H9 (cell line): ENCODE measurements around the gene HEYL. TPM values are rescaled to one million over a fixed set of nuclear protein-coding genes. Genes with fewer than 3 reads are reported as not detected.

Source experiments
- DNase-seq: peaks from one replicate; pipeline ENCODE4 v3.0.0-alpha.2; 2017
- H2AFZ ChIP-seq: one replicate; pipeline ENCODE4 v1.6.1; 2013; ENCODE audit warnings: mild to moderate bottlenecking, low read length, control low read depth, moderate library complexity
- H2AK5ac ChIP-seq: 2 replicates; pipeline ENCODE4 v1.6.1; 2013; ENCODE audit warnings: low read length, control low read depth, mixed read lengths; ENCODE audit not compliant: insufficient read length
- H2BK120ac ChIP-seq: one replicate; pipeline ENCODE4 v1.6.1; 2013; ENCODE audit warnings: low read depth, mild to moderate bottlenecking, low read length, control low read depth, inconsistent platforms; ENCODE audit not compliant: poor library complexity, severe bottlenecking
- H2BK12ac ChIP-seq: 2 replicates; pipeline ENCODE4 v1.6.1; 2013; ENCODE audit warnings: low read length, control low read depth, mixed read lengths, low read depth; ENCODE audit not compliant: insufficient read length
- H2BK15ac ChIP-seq: 2 replicates; pipeline ENCODE4 v1.6.1; 2013; ENCODE audit warnings: low read depth, low read length, control low read depth
- H2BK20ac ChIP-seq: one replicate; pipeline ENCODE4 v1.6.1; 2013; ENCODE audit warnings: low read depth, mild to moderate bottlenecking, low read length, control low read depth, inconsistent platforms; ENCODE audit not compliant: poor library complexity, severe bottlenecking
- H2BK5ac ChIP-seq: 2 replicates; pipeline ENCODE4 v1.6.1; 2013; ENCODE audit warnings: low read length, control low read depth, mixed read lengths; ENCODE audit not compliant: insufficient read length
- H3K14ac ChIP-seq: 2 replicates; pipeline ENCODE4 v1.6.1; 2013; ENCODE audit warnings: low read length, control low read depth; ENCODE audit not compliant: insufficient read depth
- H3K18ac ChIP-seq: 2 replicates; pipeline ENCODE4 v1.6.1; 2013; ENCODE audit warnings: low read depth, mild to moderate bottlenecking, mixed read lengths, low read length, control low read depth; ENCODE audit not compliant: insufficient read length
- H3K23ac ChIP-seq: 2 replicates; pipeline ENCODE4 v1.6.1; 2013; ENCODE audit warnings: low read length, control low read depth, mixed read lengths, low read depth; ENCODE audit not compliant: insufficient read length
- H3K23me2 ChIP-seq: 2 replicates; pipeline ENCODE4 v1.6.1; 2013; ENCODE audit warnings: low read depth, mild to moderate bottlenecking, mixed read lengths, low read length, control low read depth; ENCODE audit not compliant: insufficient read length, poor library complexity, severe bottlenecking
- H3K27ac ChIP-seq: 2 replicates; pipeline ENCODE4 v1.5.1; 2013; ENCODE audit warnings: low read length, control low read depth, mixed read lengths, low read depth; ENCODE audit not compliant: insufficient read length
- H3K27me3 ChIP-seq: 2 replicates; pipeline ENCODE4 v1.6.1; 2013; ENCODE audit warnings: low read length, control low read depth, inconsistent platforms; ENCODE audit not compliant: insufficient read depth
- H3K4ac ChIP-seq: 2 replicates; pipeline ENCODE4 v1.6.1; 2013; ENCODE audit warnings: low read depth, mild to moderate bottlenecking, control low read depth, inconsistent platforms, low read length, moderate library complexity
- H3K4me1 ChIP-seq: 2 replicates; pipeline ENCODE4 v1.6.1; 2013; ENCODE audit warnings: low read length, control low read depth, inconsistent platforms; ENCODE audit not compliant: insufficient read depth
- H3K4me2 ChIP-seq: 2 replicates; pipeline ENCODE4 v1.6.1; 2013; ENCODE audit warnings: low read length, control low read depth, mixed read lengths; ENCODE audit not compliant: insufficient read length, insufficient read depth
- H3K56ac ChIP-seq: 2 replicates; pipeline ENCODE4 v1.6.1; 2013; ENCODE audit warnings: low read depth, mild to moderate bottlenecking, mixed read lengths, low read length, control low read depth; ENCODE audit not compliant: insufficient read length
- H3K79me1 ChIP-seq: 2 replicates; pipeline ENCODE4 v1.6.1; 2013; ENCODE audit warnings: low read depth, mild to moderate bottlenecking, moderate library complexity, low read length, control low read depth, inconsistent platforms; ENCODE audit not compliant: insufficient read depth, poor library complexity, severe bottlenecking
- H3K79me2 ChIP-seq: 2 replicates; pipeline ENCODE4 v1.6.1; 2013; ENCODE audit warnings: low read length, control low read depth, inconsistent platforms; ENCODE audit not compliant: insufficient read depth
- H3K9ac ChIP-seq: 2 replicates; pipeline ENCODE4 v1.6.1; 2013; ENCODE audit warnings: low read length, control low read depth, mixed read lengths; ENCODE audit not compliant: insufficient read length; ENCODE audit errors: extremely low read depth
- H3K9me3 ChIP-seq: one replicate; pipeline ENCODE4 v1.6.1; 2013; ENCODE audit warnings: low read depth, low read length, inconsistent platforms; ENCODE audit not compliant: control insufficient read depth
- H3T11ph ChIP-seq: one replicate; pipeline ENCODE4 v1.6.1; 2013; ENCODE audit warnings: mild to moderate bottlenecking, low read length, control low read depth, inconsistent platforms
- H4K20me1 ChIP-seq: one replicate; pipeline ENCODE4 v1.6.1; 2013; ENCODE audit not compliant: control insufficient read depth, insufficient read length, insufficient read depth
- H4K5ac ChIP-seq: 2 replicates; pipeline ENCODE4 v1.6.1; 2013; ENCODE audit warnings: low read depth, mild to moderate bottlenecking, mixed read lengths, low read length, control low read depth; ENCODE audit not compliant: insufficient read length
- H4K8ac ChIP-seq: replicated peaks from 2 replicates; pipeline ENCODE4 v1.6.1; 2013; ENCODE audit warnings: low read length, control low read depth, mixed read lengths, low read depth; ENCODE audit not compliant: insufficient read length
- H4K91ac ChIP-seq: 2 replicates; pipeline ENCODE4 v1.6.1; 2013; ENCODE audit warnings: low read depth, mild to moderate bottlenecking, moderate library complexity, mixed read lengths, low read length, control low read depth; ENCODE audit not compliant: insufficient read length
- H3K27ac Mint-ChIP-seq, 3 experiments: 2 replicates in 2 of 3; 3 replicates in 1 of 3; pipeline ENCODE4 v1.8.0; 2020 to 2021; ENCODE audit warnings: mixed read lengths in 3 of 3, mild to moderate bottlenecking in 1 of 3, moderate library complexity in 1 of 3
- H3K27me3 Mint-ChIP-seq: 2 replicates; pipeline ENCODE4 v1.8.0; 2021; ENCODE audit warnings: low read depth, mild to moderate bottlenecking, moderate library complexity, mixed read lengths
- H3K36me3 Mint-ChIP-seq, 3 experiments: 2 replicates in 2 of 3; 3 replicates in 1 of 3; pipeline ENCODE4 v1.8.0; 2020 to 2021; ENCODE audit warnings: low read depth in 3 of 3, mixed read lengths in 3 of 3; ENCODE audit not compliant: insufficient read depth in 1 of 3
- H3K4me1 Mint-ChIP-seq, 2 experiments: 2 replicates each; pipeline ENCODE4 v1.8.0; 2020; ENCODE audit warnings: mixed read lengths in 2 of 2
- H3K4me3 Mint-ChIP-seq, 2 experiments: 2 replicates in 1 of 2; 3 replicates in 1 of 2; pipeline ENCODE4 v1.8.0; 2020 to 2021; ENCODE audit warnings: mild to moderate bottlenecking in 2 of 2, mixed read lengths in 2 of 2, moderate library complexity in 1 of 2
- H3K9me3 Mint-ChIP-seq, 2 experiments: 2 replicates in 1 of 2; 3 replicates in 1 of 2; pipeline ENCODE4 v1.8.0; 2020; ENCODE audit warnings: mild to moderate bottlenecking in 2 of 2, mixed read lengths in 2 of 2, moderate library complexity in 1 of 2
- WGBS: extraction: QIAGEN DNeasy Blood & Tissue Kit; methylation state at CpG from one replicate; pipeline ENCODE4 v1.1.7; 2013; ENCODE audit warnings: missing lambda C conversion rate, low lambda C conversion rate, mixed read lengths; ENCODE audit not compliant: insufficient read length; ENCODE audit errors: extremely low coverage; 5-methylcytosine and 5-hydroxymethylcytosine counted together
- total RNA-seq: library from RNA; stranded (reverse); gene quantifications from 2 replicates; pipeline ENCODE4 v1.2.1, GENCODE V29; 2021
- TF ChIP-seq, protein P1 (sequence below): fragments of 200-600 bp; sonication (generic); conservative IDR thresholded peaks from 3 replicates; pipeline ENCODE4 v1.8.0; 2021; ENCODE audit warnings: antibody characterized with exemption, mild to moderate bottlenecking

HEYL gene
- total RNA-seq, 1 experiment from 2014 or later: 1.9 TPM

- DNase-seq: no peak
- Histone ChIP-seq H4K5ac (no peak overlapping the region), H3K27me3 (no peaks in the 10 kb centered on the region; the same call in 1 of the 2 replicates), H3K14ac (no peak overlapping the region), H2AK5ac (no peak overlapping the region), H3T11ph (no peak overlapping the region), H2BK15ac (no peak overlapping the region), H3K79me2 (no peaks in the 10 kb centered on the region), H3K23me2 (peaks cover 6% of the 10 kb centered on the region), H4K91ac (no peak overlapping the region), H2BK5ac (no peak overlapping the region), H2BK20ac (no peak overlapping the region), H3K4me2 (no peak overlapping the region), H2BK12ac (no peak overlapping the region), H3K23ac (no peak overlapping the region), H4K8ac (no peak overlapping the region), H3K79me1 (no peaks in the 10 kb centered on the region), H3K27ac (no peak overlapping the region), H3K4me1 (no peaks in the 10 kb centered on the region), H3K9ac (no peak overlapping the region), H3K9me3 (no peaks in the 10 kb centered on the region), H3K56ac (no peak overlapping the region), H4K20me1 (no peaks in the 10 kb centered on the region), H2AFZ (no peak overlapping the region), H2BK120ac (no peak overlapping the region), H3K18ac (no peak overlapping the region), H3K4ac (no peak overlapping the region)
- TF ChIP-seq, protein P1, sequence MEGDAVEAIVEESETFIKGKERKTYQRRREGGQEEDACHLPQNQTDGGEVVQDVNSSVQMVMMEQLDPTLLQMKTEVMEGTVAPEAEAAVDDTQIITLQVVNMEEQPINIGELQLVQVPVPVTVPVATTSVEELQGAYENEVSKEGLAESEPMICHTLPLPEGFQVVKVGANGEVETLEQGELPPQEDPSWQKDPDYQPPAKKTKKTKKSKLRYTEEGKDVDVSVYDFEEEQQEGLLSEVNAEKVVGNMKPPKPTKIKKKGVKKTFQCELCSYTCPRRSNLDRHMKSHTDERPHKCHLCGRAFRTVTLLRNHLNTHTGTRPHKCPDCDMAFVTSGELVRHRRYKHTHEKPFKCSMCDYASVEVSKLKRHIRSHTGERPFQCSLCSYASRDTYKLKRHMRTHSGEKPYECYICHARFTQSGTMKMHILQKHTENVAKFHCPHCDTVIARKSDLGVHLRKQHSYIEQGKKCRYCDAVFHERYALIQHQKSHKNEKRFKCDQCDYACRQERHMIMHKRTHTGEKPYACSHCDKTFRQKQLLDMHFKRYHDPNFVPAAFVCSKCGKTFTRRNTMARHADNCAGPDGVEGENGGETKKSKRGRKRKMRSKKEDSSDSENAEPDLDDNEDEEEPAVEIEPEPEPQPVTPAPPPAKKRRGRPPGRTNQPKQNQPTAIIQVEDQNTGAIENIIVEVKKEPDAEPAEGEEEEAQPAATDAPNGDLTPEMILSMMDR: no peak
- Mint-ChIP-seq H3K36me3 (no peaks in the 10 kb centered on the region), H3K27me3 (peaks cover 57% of the 10 kb centered on the region), H3K27ac (no peak overlapping the region), H3K9me3 (no peaks in the 10 kb centered on the region; a peak in 1 of 5 replicates), H3K4me1 (peaks cover 2 to 10% of the 10 kb centered on the region in 2 experiments), H3K4me3 (no peak overlapping the region)
- no CpG with 5 or more reads among the region's 6 CpGs for WGBS
Measured at GRCh38 chr1:39614488-39614887, 25.0 kb downstream of the HEYL start.
